Ovary (tissue), 9 donors: ENCODE data around the gene WASF3. TPM values are rescaled to one million over a fixed set of nuclear protein-coding genes. Genes with fewer than 3 reads are reported as not detected.

Source experiments
- DNase-seq, 5 donors: peaks; one replicate each; pipeline ENCODE4 v3.0.0-alpha.2; 2019 to 2020
- H3K27ac ChIP-seq, 2 donors: fragments of 200-600 bp; one replicate each; pipeline versions ENCODE4 v1.5.1 to v1.8.0; 2019 to 2022
- H3K27me3 ChIP-seq: fragments of 200-600 bp; one replicate; pipeline ENCODE4 v1.8.0; 2022
- H3K36me3 ChIP-seq: fragments of 200-600 bp; sonication (generic); one replicate; pipeline ENCODE4 v1.5.1; 2019
- H3K4me1 ChIP-seq: one replicate; pipeline ENCODE4 v1.8.1; 2013; ENCODE audit warnings: mild to moderate bottlenecking, moderate library complexity; ENCODE audit not compliant: insufficient read depth
- H3K4me3 ChIP-seq: fragments of 200-600 bp; sonication (generic); one replicate; pipeline ENCODE4 v1.5.1; 2017
- H3K9me3 ChIP-seq, 2 donors: fragments of 200-600 bp in 1 of 2; sonication (generic) in 1 of 2; one replicate each; pipeline versions ENCODE4 v1.5.1 to v1.8.1; 2013 to 2019; ENCODE audit warnings: mild to moderate bottlenecking in 1 of 2, moderate library complexity in 1 of 2
- EP300 ChIP-seq: sonication (generic); formaldehyde crosslinking; IDR thresholded peaks from one replicate; pipeline ENCODE4 v1.6.1; 2017; ENCODE audit warnings: antibody characterized with exemption
- POLR2A ChIP-seq: fragments of 450-650 bp; IDR thresholded peaks from one replicate; pipeline ENCODE4 v1.6.1; 2017; ENCODE audit warnings: antibody characterized with exemption, mild to moderate bottlenecking, moderate library complexity
- whole genome bisulfite sequencing, 3 donors: extraction: QIAGEN DNeasy Blood & Tissue Kit in 1 of 3; methylation state at CpG; one replicate each; pipeline versions ENCODE4 v1.1.5 to v1.1.7; 2013 to 2017; 5-methylcytosine and 5-hydroxymethylcytosine counted together
- intact Hi-C, 4 donors: fragments of 100-400 bp; cut with DNase I; formaldehyde crosslinking; loops; one replicate each; pipeline versions ENCODE4 v1.11.0 to v1.15.1; 2022 to 2023
- polyA plus RNA-seq, 2 donors: library from polyadenylated mRNA; stranded (reverse); fragments of 200-250 nt in 1 of 2; fragments of 350-450 nt in 1 of 2; fragmentation: Illumina TruSeq in 1 of 2; extraction: RNeasy Lipid Tissue Mini Kit (QIAGEN cat#74804) in 1 of 2; gene quantifications; one replicate each; pipeline ENCODE4 v1.2.3, GENCODE V29; 2013 to 2014
- total RNA-seq, 7 donors: library from RNA; depleted of rRNA in 2 of 7; stranded (reverse); fragments of >200 nt in 2 of 7; fragmentation: NEBNext Ultra II Directional in 3 of 7; extraction: Animal tissue kit (Norgen Biotek cat#: 25700) in 3 of 7; gene quantifications; one replicate each; pipeline versions ENCODE4 v1.1.0 to v1.2.4, GENCODE V29; 2016 to 2023
- TF ChIP-seq, protein P1 (sequence below), 3 donors: fragments of 450-650 bp in 2 of 3; fragments of 200-600 bp in 1 of 3; IDR thresholded peaks; one replicate each; pipeline versions ENCODE4 v1.5.1 to v1.8.0; 2016 to 2022; ENCODE audit warnings: antibody characterized with exemption in 3 of 3, mild to moderate bottlenecking in 1 of 3
- donor health status: DM: no; HTN: no; CAD: no; lungs with moderate emphysema.
- donor health status: DM: no; HTN: no; CAD: no.
- donor health status: Bipolar disorder and iron deficiency.
- donor health status: DM: yes; HTN: yes; CAD: no.
- donor health status: DM: no; HTN: no; CAD: no.
- donor health status: DM: yes; HTN: yes; CAD: no.

The WASF3 gene
- total and polyA plus RNA-seq, 9 donors, result 11.5 to 37.1 (median 33.7) TPM

DNA sequence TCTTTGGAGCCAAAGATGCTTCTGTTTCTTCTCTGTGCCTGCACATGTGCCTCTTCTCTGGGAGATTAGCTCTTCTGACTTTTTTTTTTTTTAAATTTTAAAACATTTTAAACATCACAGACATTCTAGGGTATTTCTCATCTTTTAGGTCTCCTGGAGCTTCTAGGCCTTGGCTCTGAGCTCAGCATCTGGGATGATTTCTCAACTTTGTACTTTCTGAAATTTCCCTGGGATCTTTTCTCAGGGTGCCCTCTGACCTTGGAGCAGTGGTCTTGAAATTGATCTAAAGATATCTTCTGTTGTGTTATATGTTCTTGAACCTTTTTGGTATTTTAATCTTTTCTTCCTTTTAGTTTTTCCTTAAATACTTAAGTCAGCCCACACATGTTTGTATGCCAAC is 6.2 kb downstream of the WASF3 start:
- H3K9me3 ChIP-seq, result no peaks in the 10 kb centered on the region
- H3K36me3 ChIP-seq, result no peaks in the 10 kb centered on the region
- H3K27me3 ChIP-seq, result no peaks in the 10 kb centered on the region
- H3K27ac ChIP-seq, result no peak overlapping the region
- no peaks in the 10 kb centered on the region for H3K4me1 ChIP-seq
- DNase-seq, result no peak
- no peak overlapping the region for H3K4me3 ChIP-seq
- TF ChIP-seq, protein P1, sequence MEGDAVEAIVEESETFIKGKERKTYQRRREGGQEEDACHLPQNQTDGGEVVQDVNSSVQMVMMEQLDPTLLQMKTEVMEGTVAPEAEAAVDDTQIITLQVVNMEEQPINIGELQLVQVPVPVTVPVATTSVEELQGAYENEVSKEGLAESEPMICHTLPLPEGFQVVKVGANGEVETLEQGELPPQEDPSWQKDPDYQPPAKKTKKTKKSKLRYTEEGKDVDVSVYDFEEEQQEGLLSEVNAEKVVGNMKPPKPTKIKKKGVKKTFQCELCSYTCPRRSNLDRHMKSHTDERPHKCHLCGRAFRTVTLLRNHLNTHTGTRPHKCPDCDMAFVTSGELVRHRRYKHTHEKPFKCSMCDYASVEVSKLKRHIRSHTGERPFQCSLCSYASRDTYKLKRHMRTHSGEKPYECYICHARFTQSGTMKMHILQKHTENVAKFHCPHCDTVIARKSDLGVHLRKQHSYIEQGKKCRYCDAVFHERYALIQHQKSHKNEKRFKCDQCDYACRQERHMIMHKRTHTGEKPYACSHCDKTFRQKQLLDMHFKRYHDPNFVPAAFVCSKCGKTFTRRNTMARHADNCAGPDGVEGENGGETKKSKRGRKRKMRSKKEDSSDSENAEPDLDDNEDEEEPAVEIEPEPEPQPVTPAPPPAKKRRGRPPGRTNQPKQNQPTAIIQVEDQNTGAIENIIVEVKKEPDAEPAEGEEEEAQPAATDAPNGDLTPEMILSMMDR (IDR thresholded peaks at IDR 0.05), result no peak
- no peak for TF ChIP-seq EP300
- no peak for TF ChIP-seq POLR2A
- intact Hi-C loops, result no loop called here

DNA sequence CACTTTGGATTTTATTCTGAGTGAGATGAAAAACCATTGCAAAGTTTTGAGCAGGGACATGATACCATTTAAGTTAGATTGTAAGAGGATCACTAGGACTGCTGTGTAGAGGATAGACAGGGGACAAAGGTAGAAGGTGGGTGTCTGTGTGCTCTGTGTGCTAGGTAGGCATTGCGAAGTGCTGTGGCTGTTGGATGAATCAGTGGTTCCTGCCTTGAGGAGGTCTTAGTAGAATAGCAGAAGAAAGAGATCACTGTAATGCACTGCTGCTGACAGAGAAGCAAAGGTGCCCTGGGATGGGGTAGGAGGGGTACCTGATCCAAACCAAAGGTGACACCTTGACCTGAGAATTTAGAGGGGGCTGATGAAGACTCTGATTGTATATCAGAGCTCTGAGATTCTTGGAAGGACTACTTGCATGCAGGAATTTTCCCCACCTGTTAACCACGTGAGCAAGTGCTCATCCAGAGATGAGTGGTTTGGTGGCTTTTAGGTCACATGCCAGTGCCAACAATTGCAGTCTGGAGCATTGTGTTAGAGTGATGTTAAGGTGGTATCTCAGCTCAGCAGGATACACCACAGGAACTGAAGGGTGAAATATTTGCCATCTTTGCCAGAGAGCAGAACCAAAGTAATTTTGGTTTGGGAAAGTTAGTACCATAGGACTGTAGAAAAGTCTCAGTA is 10.8 kb downstream of the WASF3 start:
- 89 to 93% (median 93%) methylated on average over 2 of the region's 2 CpGs for WGBS, 3 donors
- Histone ChIP-seq H3K4me1 (no peaks in the 10 kb centered on the region), H3K27me3 (no peaks in the 10 kb centered on the region), H3K4me3 (no peak overlapping the region), H3K36me3 (no peaks in the 10 kb centered on the region), H3K27ac (no peak overlapping the region), H3K9me3 (no peaks in the 10 kb centered on the region)
- intact Hi-C loops, result no loop called here
- no peak for DNase-seq
- TF ChIP-seq, protein P1 (IDR thresholded peaks at IDR 0.05), result no peak
- TF ChIP-seq EP300 (no peak), POLR2A (no peak)

DNA sequence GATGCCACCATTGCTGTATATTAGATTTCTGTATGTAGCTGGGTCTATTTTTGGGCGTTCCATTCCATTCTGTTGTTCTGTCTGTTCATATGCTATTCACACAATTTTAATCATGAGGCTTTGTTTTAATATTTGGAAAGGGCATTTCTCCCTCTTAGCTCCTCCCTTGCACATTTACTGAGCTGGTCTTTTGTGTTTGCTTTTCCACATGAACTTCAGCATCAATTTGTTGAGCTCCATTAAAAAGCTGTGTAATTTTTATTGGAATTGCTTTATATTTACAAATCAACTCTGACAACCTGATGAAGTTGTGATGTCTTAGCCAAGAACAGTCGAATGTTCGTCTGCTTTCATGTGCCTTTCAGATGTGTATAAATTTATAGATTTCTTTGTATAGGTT is 14.0 kb downstream of the WASF3 start:
- WGBS, 3 donors, result 81 to 83% (median 82%) methylated on average over 3 of the region's 3 CpGs
- DNase-seq, result no peak
- no peaks in the 10 kb centered on the region for H3K9me3 ChIP-seq
- no peaks in the 10 kb centered on the region for H3K27me3 ChIP-seq
- H3K36me3 ChIP-seq, result no peaks in the 10 kb centered on the region
- no peak for TF ChIP-seq POLR2A
- H3K27ac ChIP-seq, result no peak overlapping the region
- H3K4me3 ChIP-seq, result no peak overlapping the region
- intact Hi-C loops, result no loop called here
- no peaks in the 10 kb centered on the region for H3K4me1 ChIP-seq

DNA sequence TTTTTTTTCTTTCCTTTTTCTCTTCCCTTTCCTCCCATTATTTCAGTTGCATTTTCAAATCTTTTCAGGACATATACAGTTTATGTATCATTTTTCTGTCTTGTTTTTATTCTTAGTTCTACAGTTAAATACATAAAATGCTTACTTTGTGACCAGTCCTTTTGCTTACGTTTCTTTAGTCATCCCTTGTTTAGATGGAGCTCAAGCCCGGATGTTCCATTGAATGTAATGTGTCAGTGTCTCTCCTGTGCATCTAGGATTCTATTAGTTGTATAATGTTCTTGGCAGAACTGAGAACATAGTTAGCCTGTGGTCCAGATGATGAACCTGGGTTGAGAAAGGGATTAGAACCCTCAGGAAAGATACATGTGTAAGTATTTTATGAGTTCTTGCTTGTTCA is 17.8 kb downstream of the WASF3 start:
- 94 to 97% (median 97%) methylated on average over 2 of the region's 2 CpGs for WGBS, 3 donors
- intact Hi-C loops, result no loop called here
- Histone ChIP-seq H3K9me3 (no peaks in the 10 kb centered on the region), H3K4me1 (no peaks in the 10 kb centered on the region), H3K27me3 (no peaks in the 10 kb centered on the region), H3K36me3 (no peaks in the 10 kb centered on the region), H3K27ac (no peak overlapping the region), H3K4me3 (no peak overlapping the region)
- no peak for DNase-seq
- TF ChIP-seq, protein P1 (IDR thresholded peaks at IDR 0.05), result no peak
- TF ChIP-seq POLR2A (no peak), EP300 (no peak)

DNA sequence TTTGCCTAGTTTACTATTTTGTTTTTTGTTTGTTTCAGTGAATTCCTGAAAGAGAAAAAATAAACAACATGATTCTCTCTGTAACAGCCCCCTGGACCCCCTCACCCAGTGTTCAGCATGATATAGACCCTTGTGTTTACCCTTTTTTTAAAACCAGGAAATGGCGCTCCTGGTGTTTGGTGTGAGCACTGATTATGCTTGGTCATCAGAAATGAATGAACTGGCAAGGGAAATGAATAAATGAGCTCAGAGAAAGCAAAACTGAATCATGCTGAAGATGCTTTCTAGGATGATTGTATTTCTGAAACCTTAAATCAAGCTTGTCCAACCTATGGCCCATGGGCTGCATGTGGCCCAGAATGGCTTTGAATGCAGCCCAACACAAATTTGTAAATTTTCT is 22.1 kb downstream of the WASF3 start:
- 95 to 96% (median 96%) methylated on average over 1 of the region's 1 CpG for WGBS, 3 donors
- TF ChIP-seq, protein P1 (IDR thresholded peaks at IDR 0.05), result no peak
- TF ChIP-seq POLR2A, result no peak
- no peak for TF ChIP-seq EP300
- DNase-seq, result no peak
- Histone ChIP-seq H3K27ac (no peak overlapping the region), H3K36me3 (no peaks in the 10 kb centered on the region), H3K4me1 (peaks cover 4% of the 10 kb centered on the region), H3K27me3 (no peaks in the 10 kb centered on the region), H3K4me3 (no peak overlapping the region), H3K9me3 (no peaks in the 10 kb centered on the region)
- intact Hi-C loops, result no loop called here
